Immature natural killer cell (primary cell): ENCODE data around the gene MIGA1. TPM values are rescaled to one million over a fixed set of nuclear protein-coding genes. Genes with fewer than 3 reads are reported as not detected.
"Not testable (repeated sequence)": the region's sequence is repeated elsewhere in the genome, so short reads cannot be mapped to it uniquely, and the experiment has no call there.

Experiments
- DNase-seq, 3 donors: peaks; one replicate each; pipeline ENCODE4 v3.0.0; 2022; ENCODE audit warnings: mixed read lengths in 1 of 3
- H3K27ac Mint-ChIP-seq, 6 donors: one replicate each; pipeline ENCODE4 v1.8.0; 2020; ENCODE audit warnings: mixed read lengths in 6 of 6, mild to moderate bottlenecking in 5 of 6, inconsistent platforms in 4 of 6, moderate library complexity in 3 of 6
- H3K27me3 Mint-ChIP-seq, 3 donors: one replicate each; pipeline ENCODE4 v1.8.0; 2020 to 2021; ENCODE audit warnings: low read depth in 3 of 3, mild to moderate bottlenecking in 3 of 3, mixed read lengths in 3 of 3, moderate library complexity in 3 of 3, inconsistent platforms in 1 of 3
- H3K36me3 Mint-ChIP-seq, 3 donors: one replicate each; pipeline ENCODE4 v1.8.0; 2020; ENCODE audit warnings: mixed read lengths in 3 of 3, inconsistent platforms in 2 of 3, mild to moderate bottlenecking in 2 of 3
- H3K4me1 Mint-ChIP-seq, 2 donors: one replicate each; pipeline ENCODE4 v1.8.0; 2020; ENCODE audit warnings: inconsistent platforms in 2 of 2, mild to moderate bottlenecking in 2 of 2, mixed read lengths in 2 of 2, moderate library complexity in 1 of 2
- H3K4me3 Mint-ChIP-seq, 5 donors: one replicate each; pipeline ENCODE4 v1.8.0; 2020; ENCODE audit warnings: mild to moderate bottlenecking in 5 of 5, mixed read lengths in 5 of 5, inconsistent platforms in 3 of 5, moderate library complexity in 3 of 5
- H3K9me3 Mint-ChIP-seq, 6 donors: one replicate each; pipeline ENCODE4 v1.8.0; 2020; ENCODE audit warnings: mild to moderate bottlenecking in 6 of 6, mixed read lengths in 6 of 6, inconsistent platforms in 4 of 6, moderate library complexity in 3 of 6
- polyA plus RNA-seq, 3 donors: library from polyadenylated mRNA; unstranded; fragments of 300-500 nt; fragmentation: Illumina TruSeq; gene quantifications; one replicate each; pipeline ENCODE4 v1.2.3, GENCODE V29; 2021

MIGA1 gene
- polyA plus RNA-seq, 3 donors from 2014 or later = 5.3 to 7.7 (median 7.1) TPM

DNA sequence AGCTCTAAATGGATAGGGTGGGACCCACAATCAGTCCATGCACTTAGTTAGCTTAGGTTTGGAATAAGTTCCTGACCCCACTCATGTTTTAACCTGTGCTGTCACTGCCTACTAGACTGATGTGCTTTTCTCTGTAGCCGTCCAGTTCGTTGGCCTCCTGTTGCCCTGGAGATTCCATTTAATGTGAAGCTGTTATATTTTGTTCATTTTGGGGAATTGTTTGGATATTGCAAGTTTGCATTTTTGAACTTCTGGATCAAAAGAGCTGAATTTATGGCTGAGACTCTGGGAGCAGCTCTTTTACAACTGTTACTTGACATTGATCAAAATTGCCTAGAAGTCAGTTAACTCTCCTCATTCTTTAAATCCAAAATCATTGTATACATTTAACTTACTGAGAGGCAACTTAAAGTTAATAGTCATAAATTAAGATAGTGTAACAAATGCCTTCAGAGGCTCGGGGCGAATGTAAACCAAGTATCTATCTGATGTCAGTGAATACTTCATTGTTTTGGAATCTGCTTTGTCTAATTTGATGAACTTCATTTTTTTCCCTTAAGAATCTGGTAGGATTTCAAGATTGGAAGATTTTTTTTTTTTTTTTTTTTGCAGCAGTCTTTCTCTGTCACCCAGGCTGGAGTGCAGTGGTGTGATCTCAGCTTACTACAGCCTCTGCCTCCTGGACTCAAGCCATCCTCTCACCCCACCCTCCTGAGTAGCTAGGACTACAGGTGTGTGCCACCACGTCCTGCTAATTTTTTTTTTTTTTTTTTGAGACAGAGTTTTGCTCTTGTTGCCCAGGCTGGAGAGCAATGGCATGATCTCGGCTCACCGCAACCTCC lies 38.1 kb downstream of the MIGA1 start:
- Mint-ChIP-seq H3K36me3 (peaks cover 29 to 59% (median 32%) of the 10 kb centered on the region in 3 donors), H3K4me3 (no peak overlapping the region), H3K4me1 (peaks cover 0 to 6% of the 10 kb centered on the region in 2 donors), H3K27ac (peak overlapping the region in 3 of 6 donors; percentile 31 to 67 (median 36)), H3K27me3 (no peaks in the 10 kb centered on the region), H3K9me3 (no peaks in the 10 kb centered on the region)
- no peak for DNase-seq

DNA sequence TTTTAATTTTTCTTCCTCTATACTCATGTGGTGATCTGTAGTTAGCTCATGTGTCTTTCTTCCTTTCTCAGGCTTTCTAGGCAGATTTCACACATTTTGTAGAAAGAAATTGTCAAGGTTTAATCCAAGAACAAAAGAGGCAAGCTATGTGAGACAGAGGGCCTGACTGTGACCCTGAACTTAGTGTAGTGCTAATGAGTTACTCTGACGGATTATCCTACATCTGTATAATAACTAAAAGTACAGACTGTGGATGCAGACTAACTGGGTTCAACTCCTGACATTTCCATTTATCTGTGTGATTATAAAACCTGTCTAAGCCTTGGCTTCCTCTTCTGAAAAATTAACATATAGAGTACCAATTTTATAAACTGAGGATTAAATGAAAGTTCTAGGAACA lies 40.7 kb downstream of the MIGA1 start:
- Mint-ChIP-seq H3K4me1 (peaks cover 0 to 7% of the 10 kb centered on the region in 2 donors), H3K36me3 (peaks cover 18 to 52% (median 26%) of the 10 kb centered on the region in 3 donors), H3K9me3 (no peaks in the 10 kb centered on the region), H3K4me3 (no peak overlapping the region), H3K27ac (no peak overlapping the region), H3K27me3 (no peaks in the 10 kb centered on the region)
- DNase-seq = no peak

- Mint-ChIP-seq H3K4me1 (peaks cover 0 to 5% of the 10 kb centered on the region in 2 donors), H3K4me3 (no peak overlapping the region), H3K9me3 (no peaks in the 10 kb centered on the region), H3K27me3 (no peaks in the 10 kb centered on the region), H3K27ac (no peak overlapping the region), H3K36me3 (peaks cover 3 to 36% (median 15%) of the 10 kb centered on the region in 3 donors)
- no peak for DNase-seq
Observed at GRCh38 chr1:77824079-77824478, 44.6 kb downstream of the MIGA1 start.

DNA sequence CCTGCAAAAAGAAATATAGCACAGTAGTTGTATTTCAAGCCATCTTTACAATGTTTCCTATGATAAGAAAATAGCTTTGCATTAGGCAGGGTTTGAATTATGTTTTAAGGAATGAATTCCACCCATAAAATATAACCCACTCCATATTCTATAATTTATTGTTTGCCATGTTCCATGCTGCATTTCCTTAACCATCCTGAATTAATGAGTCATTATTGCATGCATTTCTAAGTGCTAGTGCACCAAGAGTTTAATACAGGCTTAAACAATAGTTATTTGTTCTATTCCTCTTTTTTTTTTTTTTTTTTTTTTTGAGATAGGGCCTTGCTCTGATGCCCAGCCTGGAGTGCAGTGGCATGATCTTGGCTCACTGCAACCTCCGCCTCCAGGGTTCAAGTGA lies 45.2 kb downstream of the MIGA1 start:
- Mint-ChIP-seq H3K27me3 (no peaks in the 10 kb centered on the region), H3K4me3 (no peak overlapping the region), H3K4me1 (peaks cover 0 to 5% of the 10 kb centered on the region in 2 donors), H3K36me3 (peaks cover 3 to 35% (median 14%) of the 10 kb centered on the region in 3 donors), H3K27ac (no peak overlapping the region), H3K9me3 (no peaks in the 10 kb centered on the region)
- DNase-seq = no peak

- H3K4me3 Mint-ChIP-seq = no peak overlapping the region
- no peaks in the 10 kb centered on the region for H3K9me3 Mint-ChIP-seq
- no peak for DNase-seq
- peaks cover under 1 to 30% (median 9%) of the 10 kb centered on the region in 3 donors for H3K36me3 Mint-ChIP-seq
- peaks cover 0 to 5% of the 10 kb centered on the region in 2 donors for H3K4me1 Mint-ChIP-seq
- H3K27me3 Mint-ChIP-seq = no peaks in the 10 kb centered on the region
- H3K27ac Mint-ChIP-seq = no peak overlapping the region
Observed at GRCh38 chr1:77825131-77825709, 45.8 kb downstream of the MIGA1 start.

GRCh38 chr1:77826851-77827250 lies 47.4 kb downstream of the MIGA1 start:
- H3K4me1 Mint-ChIP-seq, DNase-seq, H3K27ac Mint-ChIP-seq: not testable (repeated sequence)

GRCh38 chr1:77828098-77828497 lies 48.6 kb downstream of the MIGA1 start:
- no peak overlapping the region for H3K4me3 Mint-ChIP-seq

More at GRCh38 chr1:77826851-77827250, 47.4 kb downstream of the MIGA1 start:
- H3K4me3 Mint-ChIP-seq, H3K27me3 Mint-ChIP-seq, H3K9me3 Mint-ChIP-seq: not testable (repeated sequence)
- peaks cover 0 to 20% (median 4%) of the 10 kb centered on the region in 3 donors for H3K36me3 Mint-ChIP-seq

GRCh38 chr1:77829851-77830250 lies 50.4 kb downstream of the MIGA1 start:
- Mint-ChIP-seq H3K9me3 (no peaks in the 10 kb centered on the region), H3K4me3 (no peak overlapping the region), H3K36me3 (peaks cover 4 to 13% (median 5%) of the 10 kb centered on the region in 3 donors), H3K4me1 (peaks cover 1 to 17% of the 10 kb centered on the region in 2 donors), H3K27me3 (peaks cover 0 to 1% (median 0%) of the 10 kb centered on the region in 3 donors), H3K27ac (peak overlapping the region in 1 of 6 donors; percentile 22)
- DNase-seq = no peak

More at GRCh38 chr1:77828098-77828497, 48.6 kb downstream of the MIGA1 start:
- Mint-ChIP-seq H3K27me3 (no peaks in the 10 kb centered on the region), H3K27ac (no peak overlapping the region), H3K36me3 (peaks cover 0 to 19% (median 5%) of the 10 kb centered on the region in 3 donors), H3K9me3 (no peaks in the 10 kb centered on the region), H3K4me1 (peaks cover 1 to 16% of the 10 kb centered on the region in 2 donors)
- DNase-seq = no peak

DNA sequence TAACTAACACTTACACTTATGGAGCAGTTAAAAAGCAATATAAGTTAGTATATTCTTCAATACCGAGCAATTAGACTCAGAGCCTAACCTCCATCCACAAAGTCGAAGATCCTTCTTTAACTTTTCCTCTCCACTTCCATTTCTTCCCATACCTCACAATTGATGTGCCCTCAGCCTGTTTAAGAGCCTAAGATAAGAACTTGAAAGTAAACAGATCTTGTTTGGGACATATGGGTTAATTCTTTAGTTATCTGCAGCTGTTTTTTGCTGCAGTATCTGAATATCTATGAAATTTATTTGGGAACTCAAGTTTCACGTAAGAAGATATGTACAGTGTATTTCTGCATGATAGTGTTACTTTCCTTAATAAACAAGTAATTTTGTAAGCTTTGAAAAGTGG lies 51.5 kb downstream of the MIGA1 start:
- no peak overlapping the region for H3K4me3 Mint-ChIP-seq
- H3K4me1 Mint-ChIP-seq = peaks cover 1 to 12% of the 10 kb centered on the region in 2 donors
- no peak overlapping the region for H3K27ac Mint-ChIP-seq
- H3K36me3 Mint-ChIP-seq = peaks cover 4 to 10% (median 5%) of the 10 kb centered on the region in 3 donors
- H3K27me3 Mint-ChIP-seq = peaks cover 0 to 2% (median 0%) of the 10 kb centered on the region in 3 donors
- no peaks in the 10 kb centered on the region for H3K9me3 Mint-ChIP-seq
- DNase-seq = no peak

DNA sequence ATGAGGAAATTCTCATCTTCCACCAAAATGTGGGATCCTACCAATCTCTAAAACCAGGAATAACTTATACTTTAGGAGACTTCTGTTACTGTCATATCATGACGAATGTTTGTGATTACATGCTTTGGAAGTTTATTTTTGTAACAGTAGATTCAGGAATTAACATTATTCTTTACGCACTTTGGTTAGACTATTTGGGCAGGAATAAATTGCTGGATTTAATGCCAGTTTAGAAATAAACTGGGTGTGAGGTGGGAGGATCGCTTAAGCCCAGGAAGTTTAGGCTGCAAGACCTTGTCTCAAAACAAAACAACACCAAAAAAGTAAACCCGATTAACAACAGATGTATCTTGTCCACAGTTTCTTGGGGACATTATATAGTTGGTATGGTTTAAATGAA lies 52.1 kb downstream of the MIGA1 start:
- peaks cover 4 to 10% (median 5%) of the 10 kb centered on the region in 3 donors for H3K36me3 Mint-ChIP-seq
- no peak overlapping the region for H3K27ac Mint-ChIP-seq
- no peak for DNase-seq
- H3K9me3 Mint-ChIP-seq = no peaks in the 10 kb centered on the region
- H3K4me1 Mint-ChIP-seq = peaks cover 1 to 12% of the 10 kb centered on the region in 2 donors
- H3K4me3 Mint-ChIP-seq = no peak overlapping the region
- H3K27me3 Mint-ChIP-seq = peaks cover 0 to 2% (median 0%) of the 10 kb centered on the region in 3 donors

- Mint-ChIP-seq H3K4me1 (peaks cover 1 to 12% of the 10 kb centered on the region in 2 donors), H3K27me3 (peaks cover 0 to 2% (median 0%) of the 10 kb centered on the region in 3 donors), H3K4me3 (no peak overlapping the region), H3K9me3 (no peaks in the 10 kb centered on the region), H3K36me3 (peaks cover 4 to 10% (median 5%) of the 10 kb centered on the region in 3 donors), H3K27ac (peak overlapping the region in 1 of 6 donors; percentile 7)
- DNase-seq = no peak
Observed at GRCh38 chr1:77831976-77832711, 52.7 kb downstream of the MIGA1 start.

- H3K4me1 Mint-ChIP-seq = peaks cover 1 to 12% of the 10 kb centered on the region in 2 donors
- no peak overlapping the region for H3K27ac Mint-ChIP-seq
- no peaks in the 10 kb centered on the region for H3K9me3 Mint-ChIP-seq
- peaks cover 4 to 10% (median 5%) of the 10 kb centered on the region in 3 donors for H3K36me3 Mint-ChIP-seq
- H3K4me3 Mint-ChIP-seq = no peak overlapping the region
- peaks cover 0 to 2% (median 2%) of the 10 kb centered on the region in 3 donors for H3K27me3 Mint-ChIP-seq
- DNase-seq = no peak
Observed at GRCh38 chr1:77832901-77833300, 53.5 kb downstream of the MIGA1 start.

- no peak for DNase-seq
- H3K4me1 Mint-ChIP-seq = peaks cover 1 to 12% of the 10 kb centered on the region in 2 donors
- H3K27ac Mint-ChIP-seq = peak overlapping the region in 1 of 6 donors; percentile 45
- H3K27me3 Mint-ChIP-seq = peaks cover 0 to 2% (median 2%) of the 10 kb centered on the region in 3 donors
- no peak overlapping the region for H3K4me3 Mint-ChIP-seq
- no peaks in the 10 kb centered on the region for H3K9me3 Mint-ChIP-seq
- peaks cover 4 to 7% (median 5%) of the 10 kb centered on the region in 3 donors for H3K36me3 Mint-ChIP-seq
Observed at GRCh38 chr1:77833521-77834100, 54.2 kb downstream of the MIGA1 start.
